Activated T-cell treated with anti-CD3 and anti-CD28 coated beads, Interleukin-2, amount 50 U/mL, for 48 hours (primary cell): ENCODE results near the gene SEC24B.

Experiments
- DNase-seq, 2 experiments: peaks; one replicate each; pipeline ENCODE4 v3.0.0-alpha.2; 2020

Gene SEC24B

GRCh38 chr4:109589119-109589518 lies 155.5 kb downstream of the SEC24B start:
- DNase-seq: no peak

GRCh38 chr4:109589605-109590004 lies 156.0 kb downstream of the SEC24B start:
- no peak for DNase-seq
